A549 (cell line): ENCODE measurements around the gene CNTN4.

Source experiments
- BCL3 ChIP-seq: fragments of >200 bp; sonication (Bioruptor Twin); formaldehyde crosslinking; IDR thresholded peaks from 3 replicates; pipeline ENCODE4 v1.6.1; 2016
- CTCF ChIP-seq: fragments of >200 bp; sonication (Bioruptor Twin); formaldehyde crosslinking; IDR thresholded peaks from 3 replicates; pipeline ENCODE4 v1.5.1; 2016
- FOSL2 ChIP-seq, 2 experiments: fragments of 450-650 bp in 1 of 2; fragments of >200 bp in 1 of 2; sonication (Bioruptor Twin) in 1 of 2; formaldehyde crosslinking; IDR thresholded peaks; 2 replicates each; pipeline versions ENCODE4 v1.5.0 to v1.6.1; 2016 to 2020; ENCODE audit warnings: mild to moderate bottlenecking in 1 of 2, moderate library complexity in 1 of 2
- JUN ChIP-seq, 2 experiments: fragments of >200 bp; sonication (Bioruptor Twin); formaldehyde crosslinking; IDR thresholded peaks; 2 replicates in 1 of 2; 3 replicates in 1 of 2; pipeline ENCODE4 v1.6.1; 2016 to 2017
- MAX ChIP-seq: IDR thresholded peaks from 2 replicates; pipeline ENCODE4 v1.6.1; 2012
- POLR2A ChIP-seq: IDR thresholded peaks from 2 replicates; pipeline ENCODE4 v1.6.1; 2012; ENCODE audit warnings: mild to moderate bottlenecking, low read length
- RAD21 ChIP-seq, 2 experiments: fragments of >200 bp in 1 of 2; sonication (Bioruptor Twin) in 1 of 2; formaldehyde crosslinking in 1 of 2; IDR thresholded peaks in 1 of 2; conservative IDR thresholded peaks in 1 of 2; 2 replicates in 1 of 2; 3 replicates in 1 of 2; pipeline ENCODE4 v1.6.1; 2012 to 2018; ENCODE audit warnings: inconsistent platforms in 1 of 2
- REST ChIP-seq: fragments of 200-600 bp; sonication (generic); IDR thresholded peaks from 2 replicates; pipeline ENCODE4 v1.6.1; 2016; ENCODE audit warnings: antibody characterized with exemption, mild to moderate bottlenecking, moderate library complexity

GRCh38 chr3:2978977-2979732 is 880.5 kb downstream of the CNTN4 start:
- TF ChIP-seq CTCF = no peak
- TF ChIP-seq REST = no peak
- TF ChIP-seq MAX = no peak
- TF ChIP-seq BCL3 = no peak
- TF ChIP-seq RAD21 (conservative IDR thresholded peaks at IDR 0.05 in 1 of 2, IDR thresholded peaks at IDR 0.05 in 1 of 2) = no peak
- TF ChIP-seq FOSL2 (IDR thresholded peaks at IDR 0.05) = no peak
- TF ChIP-seq FOSL2 (CRISPR knock-in tag; IDR thresholded peaks at IDR 0.05) = no peak
- no peak for TF ChIP-seq POLR2A
- TF ChIP-seq JUN (IDR thresholded peaks at IDR 0.05) = no peak
